Aorta (tissue), 5 donors: ENCODE data around the gene MRPL50. TPM values are rescaled to one million over a fixed set of nuclear protein-coding genes. Genes with fewer than 3 reads are reported as not detected.

Experiments used
- ATAC-seq: fragments of 200-7000 bp; cut with Tn5 transposase; one replicate; pipeline ENCODE4 v1.9.1; 2022; ENCODE audit warnings: moderate library complexity; ENCODE audit not compliant: low FRiP score
- DNase-seq, 2 donors: peaks; one replicate each; pipeline ENCODE4 v3.0.0-alpha.2; 2020
- H3K27ac ChIP-seq, 2 donors: one replicate each; pipeline ENCODE4 v1.5.1; 2013; ENCODE audit warnings: low read length in 2 of 2, mild to moderate bottlenecking in 2 of 2, moderate library complexity in 2 of 2, control low read depth in 1 of 2, inconsistent platforms in 1 of 2, low read depth in 1 of 2
- H3K27me3 ChIP-seq, 2 donors: one replicate each; pipeline ENCODE4 v1.6.1; 2013; ENCODE audit warnings: control low read depth in 1 of 2, low read length in 1 of 2, mild to moderate bottlenecking in 1 of 2, moderate library complexity in 1 of 2; ENCODE audit not compliant: insufficient read depth in 2 of 2, control insufficient read depth in 1 of 2
- H3K36me3 ChIP-seq, 2 donors: one replicate each; pipeline ENCODE4 v1.6.1; 2013; ENCODE audit warnings: control low read depth in 1 of 2, low read length in 1 of 2, mild to moderate bottlenecking in 1 of 2; ENCODE audit not compliant: insufficient read depth in 2 of 2, control insufficient read depth in 1 of 2
- H3K4me1 ChIP-seq, 2 donors: one replicate each; pipeline ENCODE4 v1.6.1; 2013; ENCODE audit warnings: low read length in 2 of 2, control low read depth in 1 of 2, mild to moderate bottlenecking in 1 of 2, moderate library complexity in 1 of 2; ENCODE audit not compliant: insufficient read depth in 2 of 2, control insufficient read depth in 1 of 2
- H3K4me3 ChIP-seq, 2 donors: one replicate each; pipeline ENCODE4 v1.5.1; 2013; ENCODE audit warnings: low read length in 2 of 2, control low read depth in 1 of 2, mild to moderate bottlenecking in 1 of 2
- H3K9me3 ChIP-seq: one replicate; pipeline ENCODE4 v1.6.1; 2013; ENCODE audit warnings: mild to moderate bottlenecking, low read length; ENCODE audit not compliant: control insufficient read depth
- WGBS, 2 donors: extraction: QIAGEN DNeasy Blood & Tissue Kit; methylation state at CpG; one replicate each; pipeline ENCODE4 v1.1.7; 2013; 5-methylcytosine and 5-hydroxymethylcytosine counted together
- intact Hi-C, 2 donors: fragments of 100-400 bp; cut with DNase I; formaldehyde crosslinking; loops; one replicate each; pipeline versions ENCODE4 v1.14.2 to v1.15.0; 2022
- polyA plus RNA-seq, 2 donors: library from polyadenylated mRNA; stranded (reverse); fragments of 200-250 nt; gene quantifications; one replicate each; pipeline ENCODE4 v1.2.3, GENCODE V29; 2013
- total RNA-seq, 2 donors: library from RNA; stranded (reverse); fragmentation: NEBNext Ultra II Directional; extraction: Animal tissue kit (Norgen Biotek cat#: 25700); gene quantifications; one replicate each; pipeline ENCODE4 v1.2.1, GENCODE V29; 2021
- donor health status: healthy with polysubstance abuse.
- donor health status: Bipolar disorder and iron deficiency.
- donor health status: DM: no; HTN: no; CAD: no.
- donor health status: DM: no; HTN: no; CAD: no.
- donor health status: DM: yes; HTN: yes; CAD: no.

Gene MRPL50
- total and polyA plus RNA-seq, 4 donors = 4.4 to 9.5 (median 8.2) TPM

- 86 to 88% methylated on average over 8 of the region's 8 CpGs for WGBS, 2 donors
- Histone ChIP-seq H3K9me3 (peaks cover 2% of the 10 kb centered on the region), H3K27me3 (no peaks in the 10 kb centered on the region), H3K4me3 (no peak overlapping the region), H3K4me1 (no peaks in the 10 kb centered on the region), H3K27ac (no peak overlapping the region), H3K36me3 (peaks cover 1 to 2% of the 10 kb centered on the region in 2 donors)
- DNase-seq = no peak
- ATAC-seq = no peak
- intact Hi-C loops = no loop called here
Measured at GRCh38 chr9:101427358-101427757, 28.9 kb upstream of the MRPL50 start.

DNA sequence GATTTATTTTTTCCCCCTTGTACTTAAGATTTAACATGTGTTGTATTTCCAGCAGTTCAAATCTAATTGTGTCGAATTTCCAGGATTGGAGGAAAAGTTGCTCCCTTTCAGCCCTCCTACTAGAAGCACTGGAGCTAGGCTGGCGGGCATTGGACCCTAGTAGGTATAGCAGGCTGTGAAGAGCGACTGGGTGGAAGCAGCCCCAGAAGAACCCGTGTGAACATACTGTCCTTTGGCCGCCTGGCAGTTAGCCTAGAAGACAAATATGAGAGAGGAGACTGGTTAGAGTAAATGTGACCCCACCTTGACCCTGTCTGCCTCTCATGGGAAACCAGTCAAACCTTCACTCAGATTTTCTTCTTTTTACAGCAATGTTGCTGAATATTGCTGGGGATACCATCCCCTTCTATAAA is 23.2 kb upstream of the MRPL50 start:
- Histone ChIP-seq H3K4me1 (no peaks in the 10 kb centered on the region), H3K9me3 (peaks cover 5% of the 10 kb centered on the region), H3K27me3 (no peaks in the 10 kb centered on the region), H3K4me3 (no peak overlapping the region), H3K36me3 (peaks cover 2 to 7% of the 10 kb centered on the region in 2 donors), H3K27ac (no peak overlapping the region)
- DNase-seq (no peak), ATAC-seq (no peak)
- intact Hi-C loops = no loop called here
- 54 to 56% methylated on average over 5 of the region's 5 CpGs for WGBS, 2 donors

DNA sequence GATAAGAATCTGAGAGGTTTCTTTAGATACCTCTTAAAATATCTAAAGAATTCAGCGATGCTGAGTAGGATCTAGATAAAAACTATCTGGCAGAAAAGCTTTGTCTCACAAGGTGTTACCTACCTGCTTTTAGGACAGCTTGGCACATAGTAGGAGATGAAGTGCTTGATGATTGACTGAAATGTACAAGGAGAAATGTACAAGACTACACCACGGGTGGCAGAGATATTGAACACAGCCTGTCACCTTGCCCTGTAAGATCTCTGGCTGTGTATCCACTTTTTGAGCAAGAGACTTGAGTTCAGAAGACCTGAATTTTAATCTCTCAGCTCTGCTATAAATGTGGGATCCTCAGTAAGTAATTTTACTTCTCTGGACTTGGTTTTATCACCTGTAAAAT is 21.4 kb upstream of the MRPL50 start:
- H3K4me1 ChIP-seq = no peaks in the 10 kb centered on the region
- intact Hi-C loops = loop anchor here in 1 of 2 donors (10.0 kb wide), 1 partner anchor 55 kb away; no protein-coding TSS in a partner anchor
- DNase-seq = no peak
- ATAC-seq = no peak
- peaks cover 7% of the 10 kb centered on the region for H3K9me3 ChIP-seq
- H3K4me3 ChIP-seq = no peak overlapping the region
- WGBS, 2 donors = 87 to 90% methylated on average over 2 of the region's 2 CpGs
- no peaks in the 10 kb centered on the region for H3K27me3 ChIP-seq
- H3K27ac ChIP-seq = no peak overlapping the region
- H3K36me3 ChIP-seq = peaks cover 2 to 10% of the 10 kb centered on the region in 2 donors

DNA sequence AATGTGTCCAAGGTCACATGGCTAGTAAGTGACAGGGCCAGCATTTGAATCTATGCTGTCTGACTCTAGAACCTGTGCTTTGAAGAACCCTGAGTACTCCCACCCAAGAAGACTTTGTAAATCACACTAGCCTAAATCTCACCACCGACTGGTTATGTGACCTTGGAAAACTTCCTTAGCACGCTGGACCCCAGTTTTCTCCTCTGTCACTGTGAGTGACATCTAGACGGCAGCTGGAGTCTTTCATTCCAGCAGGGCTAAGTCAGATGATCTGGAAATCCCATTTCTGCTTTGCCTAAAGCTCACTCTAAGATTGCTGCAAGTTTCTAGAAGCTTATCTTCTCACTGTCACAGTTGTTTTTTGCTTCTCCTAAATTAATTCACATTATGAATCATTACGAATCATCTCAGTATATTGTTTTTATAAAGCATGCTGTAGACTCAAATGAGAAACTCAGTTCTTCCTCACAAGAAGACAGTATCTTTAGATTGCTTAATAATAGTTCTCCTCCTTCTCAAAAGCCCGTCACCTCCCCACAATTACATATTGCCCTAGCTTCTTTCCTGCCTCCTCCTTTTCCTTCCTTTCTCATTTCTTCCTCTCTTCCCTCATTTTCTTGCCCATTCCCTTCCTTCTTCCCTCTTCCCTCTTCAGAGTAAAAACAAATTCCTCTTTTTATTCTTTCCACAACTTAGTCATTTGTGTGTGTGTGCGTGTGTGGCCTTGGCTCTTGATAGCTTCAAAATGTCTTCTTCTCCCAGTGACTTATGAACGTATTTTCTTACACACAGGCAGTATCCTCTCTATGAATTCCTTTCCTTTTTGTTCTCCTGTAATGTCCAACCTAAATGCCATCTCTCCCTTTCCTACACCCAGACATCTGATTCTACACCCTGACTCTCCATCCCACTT is 20.4 kb upstream of the MRPL50 start:
- Histone ChIP-seq H3K4me1 (no peaks in the 10 kb centered on the region), H3K27me3 (no peaks in the 10 kb centered on the region), H3K9me3 (peaks cover 7% of the 10 kb centered on the region), H3K4me3 (no peak overlapping the region), H3K27ac (no peak overlapping the region), H3K36me3 (peaks cover 2 to 10% of the 10 kb centered on the region in 2 donors)
- intact Hi-C loops = loop anchor here in 1 of 2 donors (10.0 kb wide), 1 partner anchor 56 kb away; no protein-coding TSS in a partner anchor
- ATAC-seq (no peak), DNase-seq (no peak)
- WGBS, 2 donors = 56 to 74% methylated on average over 7 of the region's 7 CpGs

DNA sequence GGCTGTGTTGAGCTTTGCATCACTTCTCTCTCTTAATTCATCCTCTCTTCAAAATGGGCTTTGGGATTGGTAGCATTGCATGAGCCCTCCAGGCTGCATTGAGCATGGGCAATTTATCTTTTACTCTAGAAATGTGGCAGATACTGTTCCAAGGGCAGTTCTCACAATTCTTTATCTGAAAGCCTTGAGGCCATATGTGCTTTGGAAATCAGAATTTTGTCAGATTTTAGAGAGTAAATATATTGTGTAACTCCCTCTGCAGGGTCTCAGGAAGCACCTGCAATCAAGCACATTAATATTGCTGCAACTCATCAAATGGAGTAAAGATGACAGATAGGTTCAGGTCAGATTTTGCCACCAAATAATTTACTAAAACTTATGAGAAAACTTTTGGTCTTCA is 19.6 kb upstream of the MRPL50 start:
- intact Hi-C loops = loop anchor here in 1 of 2 donors (10.0 kb wide), 1 partner anchor 57 kb away; no protein-coding TSS in a partner anchor
- no peak for ATAC-seq
- peaks cover 7% of the 10 kb centered on the region for H3K9me3 ChIP-seq
- peaks cover 2 to 10% of the 10 kb centered on the region in 2 donors for H3K36me3 ChIP-seq
- H3K4me1 ChIP-seq = no peaks in the 10 kb centered on the region
- no peaks in the 10 kb centered on the region for H3K27me3 ChIP-seq
- H3K27ac ChIP-seq = no peak overlapping the region
- H3K4me3 ChIP-seq = no peak overlapping the region
- no peak for DNase-seq

DNA sequence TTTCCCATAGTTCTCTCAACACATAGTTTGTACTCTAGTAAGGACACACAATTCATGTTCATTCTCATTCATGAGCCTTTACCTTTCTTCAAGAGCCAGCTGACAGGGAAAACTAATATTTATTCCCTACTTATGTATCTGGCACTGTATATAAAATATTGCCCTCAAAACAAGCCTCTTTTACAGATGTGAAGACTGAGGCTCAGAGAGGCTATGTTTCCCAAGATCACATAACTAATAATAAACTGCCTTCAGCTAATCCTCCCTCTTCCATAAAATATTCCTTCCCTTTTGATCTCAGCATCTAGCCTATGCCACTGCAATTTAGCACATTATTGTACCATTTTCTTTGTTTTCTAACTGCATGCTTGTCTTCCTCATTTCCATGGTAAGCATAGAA is 19.0 kb upstream of the MRPL50 start:
- DNase-seq = no peak
- intact Hi-C loops = loop anchor here in 1 of 2 donors (10.0 kb wide), 1 partner anchor 57 kb away; no protein-coding TSS in a partner anchor
- Histone ChIP-seq H3K4me3 (no peak overlapping the region), H3K4me1 (no peaks in the 10 kb centered on the region), H3K27ac (no peak overlapping the region), H3K36me3 (peaks cover 0 to 10% of the 10 kb centered on the region in 2 donors), H3K27me3 (no peaks in the 10 kb centered on the region), H3K9me3 (peaks cover 7% of the 10 kb centered on the region)
- ATAC-seq = no peak

- no peak for DNase-seq
- Histone ChIP-seq H3K9me3 (peaks cover 7% of the 10 kb centered on the region), H3K36me3 (peaks cover 0 to 8% of the 10 kb centered on the region in 2 donors), H3K27ac (no peak overlapping the region), H3K4me3 (no peak overlapping the region), H3K27me3 (no peaks in the 10 kb centered on the region), H3K4me1 (no peaks in the 10 kb centered on the region)
- intact Hi-C loops = loop anchor here in 1 of 2 donors (10.0 kb wide), 1 partner anchor 59 kb away; no protein-coding TSS in a partner anchor
- ATAC-seq = no peak
Measured at GRCh38 chr9:101415578-101415977, 17.2 kb upstream of the MRPL50 start.

DNA sequence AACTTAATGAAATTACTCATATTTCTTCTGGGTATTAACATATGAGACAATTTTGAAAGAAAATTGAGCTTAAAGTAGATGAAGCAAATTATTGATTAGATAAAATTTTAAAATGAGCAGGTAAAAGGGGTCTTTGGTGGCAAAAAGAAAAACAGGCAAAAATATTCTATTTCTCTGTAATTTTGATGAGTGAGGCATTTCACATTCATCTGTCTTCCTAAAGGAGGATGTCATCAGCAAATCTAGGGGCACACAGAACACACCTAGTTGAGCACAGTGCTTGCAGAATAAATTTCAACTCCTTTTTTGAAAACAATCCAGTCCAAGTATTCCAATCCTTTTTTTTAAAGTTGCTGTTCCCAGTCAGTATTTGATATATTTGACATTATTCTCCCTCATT is 16.4 kb upstream of the MRPL50 start:
- Histone ChIP-seq H3K36me3 (peaks cover 0 to 8% of the 10 kb centered on the region in 2 donors), H3K4me1 (no peaks in the 10 kb centered on the region), H3K4me3 (no peak overlapping the region), H3K27me3 (no peaks in the 10 kb centered on the region), H3K27ac (no peak overlapping the region), H3K9me3 (peaks cover 7% of the 10 kb centered on the region)
- no peak for ATAC-seq
- intact Hi-C loops = loop anchor here in 1 of 2 donors (10.0 kb wide), 1 partner anchor 60 kb away; no protein-coding TSS in a partner anchor
- DNase-seq = no peak

DNA sequence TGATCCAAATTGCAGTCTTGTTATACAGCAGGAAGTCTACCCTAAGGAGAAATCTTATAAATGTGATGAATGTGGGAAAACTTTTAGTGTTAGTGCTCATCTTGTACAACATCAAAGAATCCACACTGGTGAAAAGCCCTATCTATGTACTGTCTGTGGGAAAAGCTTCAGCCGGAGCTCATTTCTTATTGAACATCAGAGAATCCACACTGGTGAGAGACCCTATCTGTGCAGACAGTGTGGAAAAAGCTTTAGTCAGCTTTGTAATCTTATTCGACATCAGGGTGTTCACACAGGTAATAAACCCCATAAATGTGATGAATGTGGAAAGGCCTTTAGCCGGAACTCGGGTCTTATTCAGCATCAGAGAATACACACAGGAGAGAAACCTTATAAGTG is 10.7 kb upstream of the MRPL50 start:
- ATAC-seq = no peak
- Histone ChIP-seq H3K4me3 (no peak overlapping the region), H3K27ac (no peak overlapping the region), H3K27me3 (no peaks in the 10 kb centered on the region), H3K9me3 (peaks cover 13% of the 10 kb centered on the region), H3K4me1 (no peaks in the 10 kb centered on the region), H3K36me3 (peaks cover 15 to 34% of the 10 kb centered on the region in 2 donors)
- no peak for DNase-seq
- 99% methylated on average over 4 of the region's 4 CpGs for WGBS, 2 donors
- intact Hi-C loops = no loop called here
